Endothelial cell of umbilical vein (primary cell): ENCODE results near the gene BNC2. TPM values are rescaled to one million over a fixed set of nuclear protein-coding genes. Genes with fewer than 3 reads are reported as not detected.

Source experiments
- BruUV-seq: library from RNA; stranded (reverse); fragments of 400-500 nt; replicated peaks from 2 replicates; lab custom pipeline; 2021; lab: Mats Ljungman, UMichigan
- CTCF ChIA-PET: fragments of 300-600, 350-600 bp; sonication (Branson Sonifier 250); formaldehyde crosslinking; loops from one replicate; lab custom pipeline; 2021; ENCODE audit warnings: antibody characterized with exemption, inconsistent platforms; lab: Charles Lee
- POLR2A ChIA-PET: fragments of 300-600, 350-600 bp; sonication (Branson Sonifier 250); formaldehyde crosslinking; loops from one replicate; lab custom pipeline; 2021; ENCODE audit warnings: antibody characterized with exemption, inconsistent platforms; lab: Charles Lee
- DNase-seq: peaks from one replicate; pipeline ENCODE4 v3.0.0-alpha.2; 2011; ENCODE audit warnings: low read depth, low spot score
- FAIRE-seq: peaks from 2 replicates; lab custom pipeline; 2011; peaks lifted over from hg19 to GRCh38; lab: Jason Lieb, UNC
- H2AFZ ChIP-seq: 2 replicates; pipeline ENCODE4 v1.6.0; 2012; ENCODE audit warnings: low read depth, low read length, control low read depth, inconsistent platforms
- H3K27ac ChIP-seq: 2 replicates; pipeline ENCODE4 v1.5.1; 2011; ENCODE audit warnings: low read depth, mild to moderate bottlenecking, control low read depth, low read length, moderate library complexity; ENCODE audit not compliant: insufficient read depth
- H3K27me3 ChIP-seq, 2 experiments: 2 replicates each; pipeline versions ENCODE4 v1.6.0 to v1.6.1; 2011; ENCODE audit warnings: low read length in 2 of 2, mixed read lengths in 1 of 2; ENCODE audit not compliant: control insufficient read depth in 2 of 2, insufficient read depth in 2 of 2
- H3K36me3 ChIP-seq, 2 experiments: 2 replicates in 1 of 2; 3 replicates in 1 of 2; pipeline ENCODE4 v1.5.1; 2011; ENCODE audit warnings: low read length in 2 of 2, mild to moderate bottlenecking in 1 of 2, moderate library complexity in 1 of 2; ENCODE audit not compliant: control insufficient read depth in 2 of 2, insufficient read depth in 2 of 2; ENCODE audit errors: extremely low read depth in 1 of 2
- H3K4me1 ChIP-seq: 3 replicates; pipeline ENCODE4 v1.5.1; 2011; ENCODE audit warnings: mild to moderate bottlenecking, low read length; ENCODE audit not compliant: control insufficient read depth, insufficient read depth; ENCODE audit errors: extremely low read depth
- H3K4me2 ChIP-seq: 2 replicates; pipeline ENCODE4 v1.6.1; 2011; ENCODE audit warnings: low read length, control low read depth, mixed read lengths; ENCODE audit not compliant: insufficient read depth
- H3K4me3 ChIP-seq, 3 experiments: fragments of 200-600 bp in 1 of 3; sonication (generic), shearing (Covaris generic) in 1 of 3; replicated peaks in 1 of 3; 2 replicates each; pipeline ENCODE4 v1.5.1; 2011 to 2016; ENCODE audit warnings: control low read depth in 3 of 3, low read length in 3 of 3, mild to moderate bottlenecking in 2 of 3, inconsistent platforms in 1 of 3, low read depth in 1 of 3, moderate library complexity in 1 of 3; ENCODE audit not compliant: insufficient read depth in 1 of 3
- H3K79me2 ChIP-seq: 2 replicates; pipeline ENCODE4 v1.6.0; 2012; ENCODE audit warnings: low read length, inconsistent platforms; ENCODE audit not compliant: control insufficient read depth, insufficient read depth
- H3K9ac ChIP-seq: replicated peaks from 2 replicates; pipeline ENCODE3; 2011; ENCODE audit warnings: low read length, control low read depth; ENCODE audit not compliant: insufficient read depth; ENCODE audit errors: extremely low read depth
- H3K9me1 ChIP-seq: replicated peaks from 3 replicates; pipeline ENCODE4 v1.6.0; 2011; ENCODE audit warnings: mild to moderate bottlenecking, low read length; ENCODE audit not compliant: control insufficient read depth, insufficient read depth; ENCODE audit errors: extremely low read depth
- H3K9me3 ChIP-seq: replicated peaks from 2 replicates; pipeline ENCODE4 v1.5.1; 2012; ENCODE audit warnings: low read length, inconsistent platforms; ENCODE audit not compliant: control insufficient read depth, insufficient read depth
- H4K20me1 ChIP-seq: replicated peaks from 2 replicates; pipeline ENCODE3; 2011; ENCODE audit warnings: mild to moderate bottlenecking, low read length; ENCODE audit not compliant: control insufficient read depth, insufficient read depth; ENCODE audit errors: extremely low read depth
- FOS ChIP-seq: IDR thresholded peaks from 2 replicates; pipeline ENCODE4 v1.6.1; 2011; ENCODE audit warnings: mild to moderate bottlenecking, low read length, moderate library complexity, borderline replicate concordance; ENCODE audit not compliant: insufficient read depth
- GATA2 ChIP-seq: IDR thresholded peaks from 2 replicates; pipeline ENCODE4 v1.7.0; 2011; ENCODE audit warnings: low read depth, mild to moderate bottlenecking, moderate library complexity, mixed read lengths, low read length; ENCODE audit not compliant: insufficient read length, insufficient read depth
- JUN ChIP-seq: IDR thresholded peaks from 2 replicates; pipeline ENCODE4 v1.6.1; 2011; ENCODE audit warnings: borderline replicate concordance, low read depth; ENCODE audit not compliant: insufficient read length, insufficient read depth
- MYC ChIP-seq: IDR thresholded peaks from one replicate; pipeline ENCODE4 v1.6.1; 2011; ENCODE audit warnings: mild to moderate bottlenecking, low read depth, low read length
- POLR2A ChIP-seq: IDR thresholded peaks from 2 replicates; pipeline ENCODE4 v1.6.1; 2012; ENCODE audit warnings: low read depth, mild to moderate bottlenecking, control low read depth, low read length
- dilution Hi-C: fragments of 300-500 bp; cut with MboI; formaldehyde crosslinking; loops from one replicate; pipeline ENCODE4 v1.15.0; 2019; ENCODE audit warnings: low sequenced_read_pairs; ENCODE audit not compliant: extremely low pct_ligation_motif_present
- intact Hi-C: fragments of 100-400 bp; cut with micrococcal nuclease; formaldehyde crosslinking; loops from one replicate; pipeline ENCODE4 v1.10.0; 2022
- polyA plus RNA-seq, 4 experiments: library from polyadenylated mRNA; depleted of rRNA in 3 of 4; stranded (reverse) in 3 of 4; unstranded in 1 of 4; fragments of >200 nt; gene quantifications; 2 replicates each; pipeline versions ENCODE4 v1.2.1 to v1.2.3, GENCODE V29; 2011 to 2012; ENCODE audit warnings: missing spikeins in 1 of 4
- total RNA-seq: library from RNA; stranded (reverse); gene quantifications from 2 replicates; pipeline ENCODE4 v1.2.3, GENCODE V29; 2021
- TF ChIP-seq, protein P1 (sequence below), 2 donors: IDR thresholded peaks; 1 replicate in 1 of 2; 2 replicates in 1 of 2; pipeline ENCODE4 v1.5.1; 2011; ENCODE audit warnings: low read length in 2 of 2, mild to moderate bottlenecking in 2 of 2, moderate library complexity in 2 of 2, control low read depth in 1 of 2, inconsistent platforms in 1 of 2, low read depth in 1 of 2; ENCODE audit not compliant: insufficient read depth in 1 of 2; ENCODE audit errors: extremely low read depth in 1 of 2
- TF ChIP-seq, protein P2 (sequence below): IDR thresholded peaks from 2 replicates; pipeline ENCODE4 v1.6.1; 2011; ENCODE audit not compliant: insufficient read depth, insufficient read length

Gene BNC2
- total and polyA plus RNA-seq, 2 donors (not counting 3 experiments of a cell fraction or from before 2014, with no cell fraction given) = 12.1 to 34.3 TPM

DNA sequence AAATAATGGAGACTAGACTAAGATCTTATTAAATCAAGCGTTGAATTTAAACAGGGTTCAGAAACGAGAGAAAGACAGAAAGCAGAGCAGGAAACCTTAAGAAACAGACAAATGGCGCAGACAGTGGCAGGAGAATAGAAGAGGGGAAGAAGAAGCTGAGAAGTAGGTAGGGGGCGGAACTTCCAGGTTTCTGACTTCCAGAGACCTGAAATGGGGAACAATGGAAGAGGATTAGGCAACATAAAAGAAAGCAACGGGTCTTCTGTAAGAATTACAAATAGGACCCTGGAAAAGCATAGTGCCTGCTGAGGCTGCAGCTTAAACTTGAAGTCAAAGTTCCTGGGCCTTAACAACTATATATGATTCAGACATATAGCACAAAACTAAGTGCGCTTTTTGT is 101.7 kb downstream of the BNC2 start:
- H3K4me1 ChIP-seq = no peaks in the 10 kb centered on the region
- dilution Hi-C loops = no loop called here
- no peak overlapping the region for H3K4me2 ChIP-seq
- no peak overlapping the region for H3K4me3 ChIP-seq
- H3K27ac ChIP-seq = no peak overlapping the region
- TF ChIP-seq, protein P1, sequence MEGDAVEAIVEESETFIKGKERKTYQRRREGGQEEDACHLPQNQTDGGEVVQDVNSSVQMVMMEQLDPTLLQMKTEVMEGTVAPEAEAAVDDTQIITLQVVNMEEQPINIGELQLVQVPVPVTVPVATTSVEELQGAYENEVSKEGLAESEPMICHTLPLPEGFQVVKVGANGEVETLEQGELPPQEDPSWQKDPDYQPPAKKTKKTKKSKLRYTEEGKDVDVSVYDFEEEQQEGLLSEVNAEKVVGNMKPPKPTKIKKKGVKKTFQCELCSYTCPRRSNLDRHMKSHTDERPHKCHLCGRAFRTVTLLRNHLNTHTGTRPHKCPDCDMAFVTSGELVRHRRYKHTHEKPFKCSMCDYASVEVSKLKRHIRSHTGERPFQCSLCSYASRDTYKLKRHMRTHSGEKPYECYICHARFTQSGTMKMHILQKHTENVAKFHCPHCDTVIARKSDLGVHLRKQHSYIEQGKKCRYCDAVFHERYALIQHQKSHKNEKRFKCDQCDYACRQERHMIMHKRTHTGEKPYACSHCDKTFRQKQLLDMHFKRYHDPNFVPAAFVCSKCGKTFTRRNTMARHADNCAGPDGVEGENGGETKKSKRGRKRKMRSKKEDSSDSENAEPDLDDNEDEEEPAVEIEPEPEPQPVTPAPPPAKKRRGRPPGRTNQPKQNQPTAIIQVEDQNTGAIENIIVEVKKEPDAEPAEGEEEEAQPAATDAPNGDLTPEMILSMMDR (IDR thresholded peaks at IDR 0.05; ENCODE audit: extremely low read depth in 1 of 2, insufficient read depth in 1 of 2, low read depth in 1 of 2, low read length in 2 of 2) = no peak
- TF ChIP-seq FOS (no peak), JUN (no peak), GATA2 (no peak), MYC (no peak), POLR2A (no peak)
- TF ChIP-seq, protein P2, sequence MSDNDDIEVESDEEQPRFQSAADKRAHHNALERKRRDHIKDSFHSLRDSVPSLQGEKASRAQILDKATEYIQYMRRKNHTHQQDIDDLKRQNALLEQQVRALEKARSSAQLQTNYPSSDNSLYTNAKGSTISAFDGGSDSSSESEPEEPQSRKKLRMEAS = no peak
- no peaks in the 10 kb centered on the region for H3K79me2 ChIP-seq
- CTCF ChIA-PET = no interaction called here
- BruUV-seq = no TSS peak
- H3K9me3 ChIP-seq = no peaks in the 10 kb centered on the region
- FAIRE-seq (no peak), DNase-seq (no peak)
- H4K20me1 ChIP-seq = no peaks in the 10 kb centered on the region
- POLR2A ChIA-PET = no interaction called here
- no peak overlapping the region for H2AFZ ChIP-seq
- intact Hi-C loops = no loop called here
- no peaks in the 10 kb centered on the region for H3K36me3 ChIP-seq
- H3K27me3 ChIP-seq = no peaks in the 10 kb centered on the region
- no peak overlapping the region for H3K9ac ChIP-seq
- H3K9me1 ChIP-seq = no peaks in the 10 kb centered on the region
